Brain microvascular endothelial cell (primary cell): ENCODE data around the gene DMGDH.

ENCODE experiments used
- DNase-seq: peaks from one replicate; pipeline ENCODE4 v3.0.0-alpha.2; 2020
- H3K27ac ChIP-seq: fragments of 250-450 bp; sonication (Bioruptor Pico); 2 replicates; pipeline ENCODE4 v1.5.1; 2020; ENCODE audit warnings: mild to moderate bottlenecking, moderate library complexity
- H3K27me3 ChIP-seq: fragments of 250-450 bp; sonication (Bioruptor Pico); replicated peaks from 2 replicates; pipeline ENCODE4 v1.5.1; 2020; ENCODE audit warnings: mild to moderate bottlenecking
- H3K36me3 ChIP-seq: fragments of 250-450 bp; sonication (Bioruptor Pico); replicated peaks from 2 replicates; pipeline ENCODE4 v1.5.1; 2020; ENCODE audit warnings: mild to moderate bottlenecking
- H3K4me3 ChIP-seq: 2 replicates; pipeline ENCODE4 v1.5.1; 2011; ENCODE audit warnings: low read depth, mild to moderate bottlenecking, control low read depth, low read length, moderate library complexity
- CTCF ChIP-seq: IDR thresholded peaks from 2 replicates; pipeline ENCODE4 v1.5.1; 2011; ENCODE audit warnings: low read depth, mild to moderate bottlenecking, moderate library complexity, low read length, control low read depth, inconsistent platforms; ENCODE audit errors: missing control alignments
- in situ Hi-C: cut with HindIII; loops from 2 replicates; pipeline ENCODE4 v1.10.0; 2017; ENCODE audit warnings: low sequenced_read_pairs, low pct_ligation_motif_present

Gene DMGDH

DNA sequence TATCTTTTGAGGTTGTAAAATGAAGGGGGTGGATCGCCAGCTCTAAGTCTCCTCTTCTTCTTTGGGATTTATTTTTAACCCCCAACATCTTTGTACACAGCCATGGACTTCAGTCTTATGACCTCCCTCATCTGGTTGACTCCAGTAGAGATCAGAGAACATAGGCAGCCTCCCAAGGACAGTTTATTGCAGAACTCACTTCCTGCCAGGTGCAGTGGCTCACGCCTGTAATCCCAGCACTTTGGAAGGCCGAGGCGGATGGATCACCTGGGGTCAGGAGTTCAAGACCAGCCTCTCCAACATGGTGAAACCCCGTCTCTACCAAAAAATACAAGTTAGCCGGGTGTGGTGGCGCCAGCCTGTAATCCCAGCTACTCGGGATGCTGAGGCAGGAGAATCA is 39.3 kb upstream of the DMGDH start:
- peaks cover 30% of the 10 kb centered on the region for H3K27me3 ChIP-seq
- no peak overlapping the region for H3K4me3 ChIP-seq
- no peak for TF ChIP-seq CTCF
- H3K36me3 ChIP-seq = no peaks in the 10 kb centered on the region
- in situ Hi-C loops = no loop called here
- no peak overlapping the region for H3K27ac ChIP-seq
- DNase-seq = no peak

- in situ Hi-C loops = no loop called here
- H3K4me3 ChIP-seq = no peak overlapping the region
- H3K27me3 ChIP-seq = peaks cover 23% of the 10 kb centered on the region
- no peaks in the 10 kb centered on the region for H3K36me3 ChIP-seq
- no peak for TF ChIP-seq CTCF
- no peak overlapping the region for H3K27ac ChIP-seq
- DNase-seq = no peak
Measured at GRCh38 chr5:79108086-79108485, 38.6 kb upstream of the DMGDH start.

DNA sequence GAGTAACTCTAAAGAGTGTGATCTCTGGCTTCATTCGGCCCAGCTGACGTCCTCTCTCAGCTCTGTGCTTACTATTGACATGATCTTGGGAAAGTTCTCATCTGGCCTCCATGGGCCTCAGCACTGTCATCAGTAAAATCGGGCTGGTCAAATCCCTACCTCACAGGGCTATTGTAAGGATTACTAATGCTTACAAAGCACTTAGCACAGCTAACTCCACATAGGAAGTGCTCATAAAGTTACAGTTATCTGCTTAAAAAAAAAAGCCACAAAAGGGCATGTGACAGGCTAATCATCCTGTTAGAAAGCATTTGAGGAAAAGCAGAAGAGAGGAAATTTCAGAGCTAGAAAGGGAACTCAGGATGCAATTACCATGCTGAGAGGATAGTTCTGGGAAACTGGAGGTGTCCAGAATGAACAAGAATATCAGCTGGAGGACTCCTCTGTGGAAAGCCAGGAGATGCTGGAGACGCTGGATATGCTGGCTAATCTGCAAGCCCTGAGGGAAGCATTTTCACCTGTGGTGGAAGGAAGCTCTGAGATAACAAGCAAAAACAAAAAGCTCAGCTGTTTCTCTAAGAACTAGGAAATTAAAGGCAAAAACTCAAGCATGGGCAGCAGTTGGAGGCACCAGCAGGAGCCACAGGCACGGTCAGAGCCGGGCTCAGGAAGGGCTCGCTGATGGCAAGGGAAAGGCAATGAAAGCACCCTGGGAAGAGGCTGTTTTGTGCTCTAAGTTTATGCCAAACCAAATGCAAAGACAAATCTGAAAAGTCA is 37.7 kb upstream of the DMGDH start:
- no peak for DNase-seq
- in situ Hi-C loops = no loop called here
- H3K4me3 ChIP-seq = no peak overlapping the region

GRCh38 chr5:79105868-79106267 is 36.4 kb upstream of the DMGDH start:
- Histone ChIP-seq H3K4me3 (no peak overlapping the region), H3K27me3 (peaks cover 3% of the 10 kb centered on the region), H3K36me3 (no peaks in the 10 kb centered on the region), H3K27ac (no peak overlapping the region)
- in situ Hi-C loops = no loop called here
- DNase-seq = no peak
- no peak for TF ChIP-seq CTCF

More for the DNA sequence above, 37.7 kb upstream of the DMGDH start:
- TF ChIP-seq CTCF = no peak
- Histone ChIP-seq H3K36me3 (no peaks in the 10 kb centered on the region), H3K27ac (no peak overlapping the region), H3K27me3 (peaks cover 14% of the 10 kb centered on the region)

DNA sequence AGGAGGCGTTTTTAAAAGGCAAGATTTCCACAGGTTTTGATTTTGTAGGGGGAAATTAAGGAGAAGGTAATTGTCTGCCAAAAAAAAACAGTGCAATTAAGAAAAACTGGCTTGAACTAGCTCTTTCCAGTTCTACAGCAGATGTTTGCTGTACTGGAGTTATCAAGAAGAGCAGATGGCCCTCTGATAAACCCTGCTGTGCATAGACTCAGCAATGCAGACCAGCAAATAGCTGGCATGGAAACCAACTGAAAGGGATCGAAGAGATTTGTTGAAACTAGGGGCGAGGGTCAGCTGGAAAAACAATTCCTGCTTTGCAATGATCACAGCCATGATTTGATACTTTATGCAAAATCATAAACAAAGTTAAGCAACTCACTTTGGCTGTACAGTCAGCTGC is 24.3 kb upstream of the DMGDH start:
- Histone ChIP-seq H3K27me3 (no peaks in the 10 kb centered on the region), H3K4me3 (no peak overlapping the region), H3K36me3 (no peaks in the 10 kb centered on the region), H3K27ac (no peak overlapping the region)
- in situ Hi-C loops = no loop called here
- no peak for DNase-seq
- TF ChIP-seq CTCF = no peak

DNA sequence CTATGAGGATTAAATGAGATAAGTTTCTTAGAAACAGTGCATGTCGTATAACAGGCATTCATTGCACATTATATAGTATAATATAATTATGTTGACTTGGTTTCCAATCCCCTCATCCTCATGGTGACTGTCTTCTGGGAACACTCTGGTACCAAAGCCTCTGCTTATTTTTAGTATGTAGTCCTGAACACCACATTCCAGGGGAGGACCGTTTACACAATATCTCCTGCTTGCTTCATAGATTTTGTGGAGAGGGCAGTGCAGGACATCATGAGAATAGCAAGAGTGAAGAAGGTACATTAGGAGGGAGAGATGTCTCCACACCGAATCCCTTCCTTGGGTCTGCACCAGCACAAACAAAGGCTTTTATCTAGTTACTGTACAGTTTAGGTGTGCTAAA is 21.6 kb upstream of the DMGDH start:
- in situ Hi-C loops = no loop called here
- Histone ChIP-seq H3K4me3 (no peak overlapping the region), H3K27ac (no peak overlapping the region), H3K36me3 (no peaks in the 10 kb centered on the region), H3K27me3 (no peaks in the 10 kb centered on the region)
- no peak for DNase-seq
- TF ChIP-seq CTCF = no peak
